H1 (cell line): ENCODE measurements around the gene HDAC3. TPM values are rescaled to one million over a fixed set of nuclear protein-coding genes. Genes with fewer than 3 reads are reported as not detected.

Source experiments
- CTCF ChIA-PET: fragments of 300-600 bp; sonication (Branson Sonifier 250); formaldehyde crosslinking; loops from one replicate; lab custom pipeline; 2021; ENCODE audit not compliant: partially characterized antibody; lab: Charles Lee
- POLR2A ChIA-PET: fragments of 300-600 bp; sonication (Branson Sonifier 250); formaldehyde crosslinking; loops from one replicate; lab custom pipeline; 2021; ENCODE audit warnings: inconsistent platforms; ENCODE audit not compliant: partially characterized antibody; lab: Charles Lee
- DNase-seq, 2 experiments: peaks; one replicate each; pipeline versions ENCODE4 v3.0.0 to v3.0.0-alpha.2; 2010 to 2022; ENCODE audit warnings: low spot score in 2 of 2, low read depth in 1 of 2, mixed read lengths in 1 of 2
- FAIRE-seq: peaks from 2 replicates; lab custom pipeline; 2011; peaks lifted over from hg19 to GRCh38; lab: Jason Lieb, UNC
- H2AFZ ChIP-seq: 2 replicates; pipeline ENCODE4 v1.8.1; 2012; ENCODE audit warnings: low read length, inconsistent platforms
- H2AK5ac ChIP-seq: 2 replicates; pipeline ENCODE4 v1.6.1; 2013; ENCODE audit warnings: low read depth, low read length
- H2BK120ac ChIP-seq: replicated peaks from 2 replicates; pipeline ENCODE3; 2013; ENCODE audit warnings: low read depth, low read length, inconsistent platforms
- H2BK12ac ChIP-seq: 2 replicates; pipeline ENCODE4 v1.6.1; 2013; ENCODE audit warnings: low read depth, low read length
- H2BK15ac ChIP-seq: 2 replicates; pipeline ENCODE4 v1.6.1; 2013; ENCODE audit warnings: low read length
- H2BK20ac ChIP-seq: 2 replicates; pipeline ENCODE4 v1.6.1; 2013; ENCODE audit warnings: low read length
- H2BK5ac ChIP-seq: 2 replicates; pipeline ENCODE4 v1.6.1; 2013; ENCODE audit warnings: low read depth, low read length
- H3K14ac ChIP-seq: 2 replicates; pipeline ENCODE4 v1.6.1; 2013; ENCODE audit warnings: inconsistent platforms; ENCODE audit not compliant: insufficient read length
- H3K18ac ChIP-seq: 2 replicates; pipeline ENCODE4 v1.6.1; 2013; ENCODE audit warnings: low read length; ENCODE audit errors: extremely low read depth
- H3K23ac ChIP-seq: 2 replicates; pipeline ENCODE4 v1.6.1; 2013; ENCODE audit warnings: inconsistent platforms; ENCODE audit not compliant: insufficient read length
- H3K23me2 ChIP-seq: 2 replicates; pipeline ENCODE4 v1.6.1; 2013; ENCODE audit warnings: low read depth, low read length
- H3K27ac ChIP-seq: 2 replicates; pipeline ENCODE4 v1.6.1; 2011; ENCODE audit warnings: low read depth, low read length, inconsistent platforms
- H3K27me3 ChIP-seq, 4 experiments: replicated peaks in 1 of 4; 1 replicate in 1 of 4; 2 replicates in 3 of 4; pipeline versions ENCODE4 v1.6.1 to v1.8.1; 2011 to 2013; ENCODE audit warnings: low read length in 3 of 4, mild to moderate bottlenecking in 3 of 4, inconsistent platforms in 2 of 4, mixed read lengths in 2 of 4, moderate library complexity in 1 of 4; ENCODE audit not compliant: control insufficient read depth in 3 of 4, insufficient read depth in 3 of 4; ENCODE audit errors: extremely low read depth in 1 of 4
- H3K36me3 ChIP-seq, 4 experiments: 2 replicates each; pipeline versions ENCODE4 v1.6.1 to v1.8.1; 2011 to 2013; ENCODE audit warnings: mild to moderate bottlenecking in 4 of 4, low read length in 3 of 4, moderate library complexity in 2 of 4, control low read depth in 1 of 4, inconsistent platforms in 1 of 4; ENCODE audit not compliant: insufficient read depth in 4 of 4, control insufficient read depth in 2 of 4
- H3K4ac ChIP-seq: replicated peaks from 2 replicates; pipeline ENCODE3; 2013; ENCODE audit warnings: low read length, low read depth, mixed read lengths, inconsistent platforms; ENCODE audit not compliant: insufficient read length
- H3K4me1 ChIP-seq, 4 experiments: replicated peaks in 1 of 4; 1 replicate in 1 of 4; 2 replicates in 3 of 4; pipeline versions ENCODE4 v1.6.1 to v1.8.1; 2011 to 2013; ENCODE audit warnings: low read length in 3 of 4, inconsistent platforms in 2 of 4, mixed read lengths in 1 of 4; ENCODE audit not compliant: insufficient read depth in 4 of 4, control insufficient read depth in 3 of 4
- H3K4me2 ChIP-seq, 2 experiments: 2 replicates each; pipeline versions ENCODE4 v1.6.1 to v1.8.1; 2011 to 2013; ENCODE audit warnings: low read depth in 2 of 2, low read length in 2 of 2, control low read depth in 1 of 2, inconsistent platforms in 1 of 2, mild to moderate bottlenecking in 1 of 2; ENCODE audit not compliant: insufficient read depth in 1 of 2
- H3K4me3 ChIP-seq, 4 experiments: fragments of 200-600, 300-600 bp in 1 of 4; sonication (generic), shearing (Covaris generic), sonication (Bioruptor Twin) in 1 of 4; 2 replicates each; pipeline versions ENCODE4 v1.5.1 to v1.8.1; 2011 to 2016; ENCODE audit warnings: low read length in 4 of 4, low read depth in 3 of 4, control low read depth in 2 of 4, inconsistent platforms in 2 of 4, mild to moderate bottlenecking in 2 of 4, mixed read lengths in 1 of 4, moderate library complexity in 1 of 4; ENCODE audit not compliant: insufficient read depth in 2 of 4; ENCODE audit errors: extremely low read depth in 1 of 4
- H3K56ac ChIP-seq: replicated peaks from 2 replicates; pipeline ENCODE3; 2013; ENCODE audit warnings: low read depth, mild to moderate bottlenecking, mixed read lengths, low read length, inconsistent platforms; ENCODE audit not compliant: insufficient read length
- H3K79me1 ChIP-seq: 2 replicates; pipeline ENCODE4 v1.6.1; 2013; ENCODE audit warnings: low read depth, low read length, control low read depth
- H3K79me2 ChIP-seq, 2 experiments: 2 replicates each; pipeline versions ENCODE4 v1.6.1 to v1.8.1; 2012 to 2013; ENCODE audit warnings: low read length in 2 of 2, mild to moderate bottlenecking in 2 of 2, inconsistent platforms in 1 of 2; ENCODE audit not compliant: insufficient read depth in 2 of 2, control insufficient read depth in 1 of 2
- H3K9ac ChIP-seq, 4 experiments: replicated peaks in 1 of 4; 1 replicate in 1 of 4; 2 replicates in 3 of 4; pipeline versions ENCODE4 v1.6.1 to v1.8.1; 2011 to 2013; ENCODE audit warnings: low read depth in 3 of 4, low read length in 3 of 4, control low read depth in 2 of 4, mild to moderate bottlenecking in 2 of 4, moderate library complexity in 2 of 4, inconsistent platforms in 1 of 4; ENCODE audit errors: extremely low read depth in 1 of 4
- H3K9me3 ChIP-seq, 2 experiments: 2 replicates each; pipeline versions ENCODE4 v1.6.1 to v1.8.1; 2012 to 2013; ENCODE audit warnings: mild to moderate bottlenecking in 2 of 2, moderate library complexity in 2 of 2, control low read depth in 1 of 2, inconsistent platforms in 1 of 2, low read depth in 1 of 2, low read length in 1 of 2, mixed read lengths in 1 of 2; ENCODE audit not compliant: insufficient read depth in 2 of 2
- H4K20me1 ChIP-seq, 2 experiments: replicated peaks in 1 of 2; 2 replicates each; pipeline versions ENCODE3 to v1.8.1; 2011 to 2013; ENCODE audit warnings: inconsistent platforms in 2 of 2, low read length in 2 of 2, mild to moderate bottlenecking in 1 of 2; ENCODE audit not compliant: insufficient read depth in 2 of 2, control insufficient read depth in 1 of 2
- H4K5ac ChIP-seq: 2 replicates; pipeline ENCODE4 v1.6.1; 2013; ENCODE audit warnings: low read length, low read depth, mixed read lengths, inconsistent platforms; ENCODE audit not compliant: insufficient read length
- H4K8ac ChIP-seq: 2 replicates; pipeline ENCODE4 v1.8.0; 2013; ENCODE audit warnings: mild to moderate bottlenecking, moderate library complexity, low read length, inconsistent platforms; ENCODE audit not compliant: insufficient read depth; ENCODE audit errors: extremely low read depth
- H4K91ac ChIP-seq: replicated peaks from 2 replicates; pipeline ENCODE3; 2013; ENCODE audit warnings: low read length, mixed read lengths, inconsistent platforms; ENCODE audit not compliant: insufficient read length
- FOSL1 ChIP-seq: IDR thresholded peaks from 2 replicates; pipeline ENCODE4 v1.6.1; 2011; ENCODE audit warnings: mild to moderate bottlenecking, low read depth, low read length, moderate library complexity; ENCODE audit not compliant: insufficient read depth
- JUN ChIP-seq: IDR thresholded peaks from 2 replicates; pipeline ENCODE4 v1.6.1; 2011; ENCODE audit warnings: low read depth, mild to moderate bottlenecking, improper control_type of control experiment, low read length
- POLR2AphosphoS5 ChIP-seq: IDR thresholded peaks from 2 replicates; pipeline ENCODE4 v1.6.1; 2011; ENCODE audit warnings: low read depth, low read length
- POU5F1 ChIP-seq: IDR thresholded peaks from 2 replicates; pipeline ENCODE4 v1.6.1; 2011; ENCODE audit warnings: low read depth, mild to moderate bottlenecking, low read length, moderate library complexity
- RNF2 ChIP-seq: fragments of 200-900, 300-1000 bp; sonication (generic); IDR thresholded peaks from 2 replicates; pipeline ENCODE4 v1.7.1; 2016; ENCODE audit warnings: borderline replicate concordance, low read depth, mild to moderate bottlenecking, antibody characterized with exemption, low read length; ENCODE audit not compliant: poor library complexity, severe bottlenecking; ENCODE audit errors: missing control alignments
- SIN3A ChIP-seq, 2 experiments: IDR thresholded peaks in 1 of 2; conservative IDR thresholded peaks in 1 of 2; 2 replicates each; pipeline ENCODE4 v1.6.1; 2011 to 2012; ENCODE audit warnings: low read length in 2 of 2, improper control_type of control experiment in 1 of 2, low read depth in 1 of 2, mild to moderate bottlenecking in 1 of 2
- TCF12 ChIP-seq: IDR thresholded peaks from 2 replicates; pipeline ENCODE4 v1.6.1; 2011; ENCODE audit warnings: low read depth, mild to moderate bottlenecking, low read length
- TEAD4 ChIP-seq: IDR thresholded peaks from 2 replicates; pipeline ENCODE4 v1.6.1; 2012; ENCODE audit warnings: low read depth, low read length, inconsistent platforms, mixed read lengths
- WGBS, 2 experiments: shearing (Covaris generic) in 1 of 2; methylation state at CpG; one replicate each; pipeline versions ENCODE4 v1.1.6 to v1.1.7; 2013 to 2015; ENCODE audit warnings: low lambda C conversion rate in 2 of 2, mixed read lengths in 2 of 2, inconsistent platforms in 1 of 2, low coverage in 1 of 2, missing lambda C conversion rate in 1 of 2; ENCODE audit not compliant: insufficient replicate concordance in 2 of 2, insufficient coverage in 1 of 2, insufficient read length in 1 of 2; ENCODE audit errors: extremely low coverage in 1 of 2, missing lambda C conversion rate in 1 of 2; 5-methylcytosine and 5-hydroxymethylcytosine counted together
- long read RNA-seq, 2 experiments: library from RNA in 1 of 2; library from capped mRNA in 1 of 2; stranded (forward); transcript quantifications; one replicate each; pipeline ENCODE4 v2.0.0, GENCODE V29; 2021; ENCODE audit warnings: inconsistent platforms in 1 of 2
- polyA minus RNA-seq, 3 experiments: library from RNA; depleted of rRNA, polyadenylated mRNA; stranded (reverse); fragments of >200 nt; gene quantifications; 1 replicate in 2 of 3; 2 replicates in 1 of 3; pipeline ENCODE4 v1.2.3, GENCODE V29; 2011
- polyA plus RNA-seq, 7 experiments: library from polyadenylated mRNA; depleted of rRNA in 3 of 7; stranded (reverse) in 5 of 7; unstranded in 2 of 7; fragments of >200 nt in 5 of 7; fragments of 200-250 nt in 2 of 7; gene quantifications; 1 replicate in 5 of 7; 2 replicates in 1 of 7; 4 replicates in 1 of 7; pipeline versions ENCODE4 v1.2.1 to v1.2.3, GENCODE V29; 2011 to 2013; ENCODE audit warnings: missing spikeins in 2 of 7, mixed read lengths in 2 of 7
- total RNA-seq: library from RNA; stranded (reverse); fragmentation: NEBNext Ultra II Directional; extraction: Animal tissue kit (Norgen Biotek cat#: 25700); gene quantifications from 2 replicates; pipeline ENCODE4 v1.2.1, GENCODE V29; 2021

Gene HDAC3
- total RNA-seq (98.5 and 99.0 TPM in 2 replicates), polyA plus RNA-seq (2011; rRNA removed) (120 and 124 TPM in 2 replicates), polyA minus RNA-seq (2011; rRNA and poly(A)+ RNA removed) (143 and 172 TPM in 2 replicates)
- 136 TPM for polyA plus RNA-seq (2011; cell fraction: cytosol; rRNA removed)
- 146 TPM for polyA plus RNA-seq (2011; cell fraction: nucleus; rRNA removed)
- polyA plus RNA-seq (2012, experiment 1 of 2): 97.2 to 108 TPM (median 102 TPM) in 4 replicates
- polyA plus RNA-seq (2012, experiment 2 of 2): 126 TPM
- polyA plus RNA-seq (2013, experiment 1 of 2): 75.7 TPM
- 75.1 TPM for polyA plus RNA-seq (2013, experiment 2 of 2)
- polyA minus RNA-seq (2011; cell fraction: cytosol; rRNA and poly(A)+ RNA removed): 76.8 TPM
- polyA minus RNA-seq (2011; cell fraction: nucleus; rRNA and poly(A)+ RNA removed): 65.7 TPM
- long read RNA-seq, experiment 1, transcript HDAC3-201 (15 exons, 1,959 nt): major isoform, 25 of 69 reads
- long read RNA-seq, experiment 1, partial matches to known transcripts: 41 of 69 reads
- long read RNA-seq, experiment 1, other reads (novel, unspliced or antisense): 3 of 69 reads
- long read RNA-seq, experiment 2, transcript HDAC3-201 (15 exons, 1,959 nt): major isoform, 6 of 27 reads
- long read RNA-seq, experiment 2, partial matches to known transcripts: 18 of 27 reads
- long read RNA-seq, experiment 2, other reads (novel, unspliced or antisense): 2 of 27 reads

DNA sequence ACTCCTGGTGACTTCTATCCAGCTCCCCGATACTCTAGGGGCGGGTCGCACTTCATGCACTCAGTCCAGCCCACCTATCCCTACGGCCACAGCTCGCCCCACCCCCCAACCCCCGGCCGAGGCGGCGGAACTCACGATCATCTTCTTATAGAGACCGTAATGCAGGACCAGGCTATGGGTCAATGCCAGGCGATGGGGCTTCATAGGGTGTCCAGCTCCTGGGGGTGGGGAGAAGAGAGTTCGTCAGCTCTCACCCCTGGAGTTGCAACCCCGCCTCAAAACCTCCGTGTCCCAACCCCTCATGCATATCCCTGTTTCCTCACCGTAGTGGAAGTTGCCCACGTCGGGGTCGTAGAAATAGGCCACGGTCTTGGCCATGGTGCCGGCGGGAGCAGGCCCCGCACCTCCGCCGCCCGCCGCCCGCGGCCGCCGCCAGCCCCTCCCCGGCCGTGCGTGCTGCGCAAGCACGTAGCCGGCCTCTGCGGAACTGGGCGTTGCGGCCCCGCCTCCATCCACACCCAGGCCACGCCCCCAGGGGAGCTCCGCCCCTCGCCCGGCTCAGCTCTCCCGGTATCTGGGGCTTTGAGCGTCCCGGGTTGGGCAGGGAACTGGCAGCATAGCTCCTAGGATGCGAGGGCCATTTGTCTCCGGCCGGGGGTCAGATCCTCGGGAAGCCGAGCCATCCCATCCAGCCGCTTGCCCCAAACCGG, at the start of gene HDAC3, which contains the start of gene RELL2:
Gene HDAC3, minus strand, starts transcription at position 437 of the 710 bp plus-strand sequence. Its CDS starts 59 bp downstream, at position 378.
Gene RELL2, plus strand, starts transcription at position 585 of the 710 bp plus-strand sequence. CDS start 1,229 bp downstream, outside the sequence.
- Histone ChIP-seq H3K4me1 (peaks cover 0 to 5% (median 3%) of the 10 kb centered on the region in 4 experiments; a peak in 5 of 7 replicates), H2AFZ (peak within 1 kb of the TSS; percentile 96), H2BK12ac (peak within 1 kb of the TSS; percentile 61; the same call in 1 of the 2 replicates), H3K56ac (peak within 1 kb of the TSS; percentile 55), H3K79me1 (peaks cover 12% of the 10 kb centered on the region), H2BK5ac (peak within 1 kb of the TSS; percentile 88), H3K79me2 (peaks cover 10 to 39% of the 10 kb centered on the region in 2 experiments), H3K4me3 (peak within 1 kb of the TSS; percentile 84 to 99 (median 98)), H2BK20ac (no peak within 1 kb of the TSS), H3K27me3 (peaks cover 0 to 4% (median 0%) of the 10 kb centered on the region in 4 experiments; a peak in 1 of 7 replicates), H3K9me3 (no peaks in the 10 kb centered on the region), H4K91ac (peak within 1 kb of the TSS; percentile 44), H3K23ac (no peak within 1 kb of the TSS), H4K8ac (peak within 1 kb of the TSS; percentile 81), H3K9ac (peak within 1 kb of the TSS; percentile 77 to 88 (median 84)), H2BK15ac (no peak within 1 kb of the TSS), H4K20me1 (peaks cover 4 to 13% of the 10 kb centered on the region in 2 experiments), H2BK120ac (no peak within 1 kb of the TSS), H3K27ac (peak within 1 kb of the TSS; percentile 86), H3K23me2 (peaks cover 14% of the 10 kb centered on the region), H3K4ac (no peak within 1 kb of the TSS), H4K5ac (no peak within 1 kb of the TSS), H3K36me3 (peaks cover 0 to 18% (median 2%) of the 10 kb centered on the region in 4 experiments; a peak in 3 of 8 replicates), H3K14ac (no peak within 1 kb of the TSS), H2AK5ac (no peak within 1 kb of the TSS), H3K4me2 (peak within 1 kb of the TSS; percentile 90 to 97), H3K18ac (peak within 1 kb of the TSS; percentile 90)
- peak; percentile 78 to 100 for DNase-seq
- ChIA-PET POLR2A (interaction anchor here (0.6 to 6.8 kb wide), 19 partner anchors 9 to 324 kb away, joined by 3 to 96 read pairs (median 4); partner anchors contain the start of genes DIAPH1 and FCHSD1), CTCF (interaction anchor here (0.7 to 10.3 kb wide), 15 partner anchors 9 to 558 kb away, joined by 3 to 117 read pairs (median 3); partner anchors contain the start of genes DIAPH1, FCHSD1 and RNF14)
- WGBS, 2 experiments: 1% methylated on average over 47 of the region's 55 CpGs; no CpG with 5 or more reads in 1 of the 2 experiments
- FAIRE-seq: no peak
- TF ChIP-seq TEAD4 (no peak), JUN (no peak), TCF12 (no peak), RNF2 (no peak), FOSL1 (no peak), SIN3A (conservative IDR thresholded peaks at IDR 0.05 in 1 of 2, IDR thresholded peaks at IDR 0.05 in 1 of 2; ENCODE audit: low read depth in 1 of 2, low read length in 2 of 2) (peak in 1 of 2 experiments; percentile 54; a peak in 1 of 4 replicates), POU5F1 (no peak), POLR2AphosphoS5 (peak; percentile 57; the same call in 1 of the 2 replicates)
